Stomach (tissue), 9 donors: ENCODE data around the gene TMX3. TPM values are rescaled to one million over a fixed set of nuclear protein-coding genes. Genes with fewer than 3 reads are reported as not detected.

Source experiments
- DNase-seq, 2 donors: peaks; one replicate each; pipeline versions ENCODE4 v3.0.0 to v3.0.0-alpha.2; 2013 to 2019
- H3K27ac ChIP-seq, 5 donors: fragments of 200-600 bp in 4 of 5; sonication (generic) in 4 of 5; one replicate each; pipeline ENCODE4 v1.5.1; 2013 to 2019; ENCODE audit warnings: mild to moderate bottlenecking in 1 of 5, moderate library complexity in 1 of 5
- H3K27me3 ChIP-seq, 3 donors: fragments of 200-600 bp; sonication (generic); one replicate each; pipeline ENCODE4 v1.5.1; 2017 to 2019; ENCODE audit warnings: mixed run types in 1 of 3
- H3K36me3 ChIP-seq, 4 donors: fragments of 200-600 bp; sonication (generic); 1 replicate in 3 of 4; 2 replicates in 1 of 4; pipeline ENCODE4 v1.5.1; 2016 to 2019
- H3K4me1 ChIP-seq, 4 donors: fragments of 200-600 bp; sonication (generic); one replicate each; pipeline ENCODE4 v1.5.1; 2016 to 2019
- H3K4me3 ChIP-seq, 4 donors: fragments of 200-600 bp; sonication (generic) in 3 of 4; one replicate each; pipeline ENCODE4 v1.5.1; 2016 to 2019; ENCODE audit warnings: mild to moderate bottlenecking in 1 of 4
- H3K9me3 ChIP-seq, 4 donors: fragments of 200-600 bp; sonication (generic); one replicate each; pipeline ENCODE4 v1.5.1; 2016 to 2019
- CTCF ChIP-seq, 7 experiments: fragments of 450-650 bp in 4 of 7; fragments of 200-600 bp in 3 of 7; sonication (generic) in 3 of 7; IDR thresholded peaks; one replicate each; pipeline ENCODE4 v1.5.1; 2016 to 2019; ENCODE audit warnings: antibody characterized with exemption in 7 of 7, control low read depth in 2 of 7, mild to moderate bottlenecking in 1 of 7
- EP300 ChIP-seq: sonication (generic); formaldehyde crosslinking; IDR thresholded peaks from one replicate; pipeline ENCODE4 v1.6.1; 2017; ENCODE audit warnings: antibody characterized with exemption
- POLR2A ChIP-seq, 4 donors: fragments of 450-650 bp; IDR thresholded peaks; one replicate each; pipeline ENCODE4 v1.6.1; 2016; ENCODE audit warnings: antibody characterized with exemption in 4 of 4, control low read depth in 2 of 4, mild to moderate bottlenecking in 1 of 4, moderate library complexity in 1 of 4
- POLR2AphosphoS5 ChIP-seq, 3 donors: sonication (generic); formaldehyde crosslinking; IDR thresholded peaks; one replicate each; pipeline ENCODE4 v1.6.1; 2016; ENCODE audit warnings: antibody characterized with exemption in 3 of 3
- WGBS, 5 donors: extraction: QIAGEN DNeasy Blood & Tissue Kit in 3 of 5; methylation state at CpG; one replicate each; pipeline versions ENCODE4 v1.1.5 to v1.1.7; 2013 to 2018; 5-methylcytosine and 5-hydroxymethylcytosine counted together
- intact Hi-C: fragments of 100-400 bp; cut with DNase I; formaldehyde crosslinking; loops from one replicate; pipeline ENCODE4 v1.15.1; 2023; ENCODE audit warnings: low total_unique reads
- polyA plus RNA-seq, 3 donors: library from polyadenylated mRNA; stranded (reverse); fragments of 200-250 nt; gene quantifications; one replicate each; pipeline ENCODE4 v1.2.3, GENCODE V29; 2013
- total RNA-seq, 5 donors: library from RNA; depleted of rRNA; stranded (reverse); fragments of >200 nt; gene quantifications; one replicate each; pipeline versions ENCODE4 v1.1.0 to v1.2.3, GENCODE V29; 2014 to 2016
- donor health status: healthy with polysubstance abuse.
- donor health status: Bipolar disorder and iron deficiency.
- donor health status: healthy.

Gene TMX3
- total and polyA plus RNA-seq, 8 donors: 4.3 to 112 (median 22.0) TPM

GRCh38 chr18:68733707-68734106 lies 18.8 kb upstream of the TMX3 start:
- intact Hi-C loops: no loop called here
- TF ChIP-seq POLR2A (IDR thresholded peaks at IDR 0.05) (no peak), POLR2AphosphoS5 (IDR thresholded peaks at IDR 0.05) (no peak)
- no peaks in the 10 kb centered on the region for H3K9me3 ChIP-seq
- no peak for DNase-seq
- H3K4me1 ChIP-seq: no peaks in the 10 kb centered on the region
- WGBS, 5 donors: 25 to 41% (median 37%) methylated on average over 6 of the region's 6 CpGs
- no peaks in the 10 kb centered on the region for H3K36me3 ChIP-seq
- H3K27ac ChIP-seq: no peak overlapping the region
- H3K27me3 ChIP-seq: no peaks in the 10 kb centered on the region
- H3K4me3 ChIP-seq: no peak overlapping the region

GRCh38 chr18:68728081-68728700 lies 13.3 kb upstream of the TMX3 start:
- no peaks in the 10 kb centered on the region for H3K9me3 ChIP-seq
- DNase-seq: no peak
- WGBS, 5 donors: 80 to 85% (median 84%) methylated on average over 2 of the region's 2 CpGs
- H3K4me1 ChIP-seq: no peaks in the 10 kb centered on the region
- TF ChIP-seq CTCF (IDR thresholded peaks at IDR 0.05) (no peak), POLR2A (IDR thresholded peaks at IDR 0.05) (no peak), POLR2AphosphoS5 (IDR thresholded peaks at IDR 0.05) (no peak), EP300 (no peak)
- H3K27ac ChIP-seq: no peak overlapping the region
- intact Hi-C loops: no loop called here
- H3K36me3 ChIP-seq: no peaks in the 10 kb centered on the region
- H3K4me3 ChIP-seq: no peak overlapping the region
- no peaks in the 10 kb centered on the region for H3K27me3 ChIP-seq

GRCh38 chr18:68727506-68727905 lies 12.6 kb upstream of the TMX3 start:
- Histone ChIP-seq H3K9me3 (no peaks in the 10 kb centered on the region), H3K36me3 (no peaks in the 10 kb centered on the region), H3K27ac (no peak overlapping the region), H3K4me1 (no peaks in the 10 kb centered on the region), H3K27me3 (no peaks in the 10 kb centered on the region), H3K4me3 (no peak overlapping the region)
- DNase-seq: no peak
- intact Hi-C loops: no loop called here
- TF ChIP-seq POLR2AphosphoS5 (IDR thresholded peaks at IDR 0.05): no peak
- no peak for TF ChIP-seq CTCF (IDR thresholded peaks at IDR 0.05)
- TF ChIP-seq EP300: no peak
- TF ChIP-seq POLR2A (IDR thresholded peaks at IDR 0.05): no peak

GRCh38 chr18:68725346-68725745 lies 10.4 kb upstream of the TMX3 start:
- DNase-seq: no peak
- WGBS, 5 donors: 76 to 88% (median 82%) methylated on average over 2 of the region's 2 CpGs
- TF ChIP-seq EP300: no peak
- TF ChIP-seq CTCF (IDR thresholded peaks at IDR 0.05): no peak
- no peak for TF ChIP-seq POLR2A (IDR thresholded peaks at IDR 0.05)
- no peak for TF ChIP-seq POLR2AphosphoS5 (IDR thresholded peaks at IDR 0.05)

GRCh38 chr18:68724021-68724420 lies 9.1 kb upstream of the TMX3 start:
- H3K36me3 ChIP-seq: no peaks in the 10 kb centered on the region
- H3K9me3 ChIP-seq: no peaks in the 10 kb centered on the region
- no peaks in the 10 kb centered on the region for H3K27me3 ChIP-seq
- intact Hi-C loops: no loop called here
- H3K27ac ChIP-seq: no peak overlapping the region
- H3K4me1 ChIP-seq: peaks cover 0 to 4% (median 0%) of the 10 kb centered on the region in 4 donors
- 73 to 87% (median 85%) methylated on average over 4 of the region's 4 CpGs for WGBS, 5 donors
- TF ChIP-seq CTCF (IDR thresholded peaks at IDR 0.05) (no peak), POLR2AphosphoS5 (IDR thresholded peaks at IDR 0.05) (no peak), POLR2A (IDR thresholded peaks at IDR 0.05) (no peak), EP300 (no peak)
- DNase-seq: no peak
- H3K4me3 ChIP-seq: no peak overlapping the region

More at GRCh38 chr18:68725346-68725745, 10.4 kb upstream of the TMX3 start:
- Histone ChIP-seq H3K4me3 (no peak overlapping the region), H3K9me3 (no peaks in the 10 kb centered on the region), H3K4me1 (peaks cover 0 to 4% (median 0%) of the 10 kb centered on the region in 4 donors), H3K36me3 (no peaks in the 10 kb centered on the region), H3K27me3 (no peaks in the 10 kb centered on the region), H3K27ac (no peak overlapping the region)
- intact Hi-C loops: no loop called here
